Measurements from ENCODE around the gene OR52E2.

DNA sequence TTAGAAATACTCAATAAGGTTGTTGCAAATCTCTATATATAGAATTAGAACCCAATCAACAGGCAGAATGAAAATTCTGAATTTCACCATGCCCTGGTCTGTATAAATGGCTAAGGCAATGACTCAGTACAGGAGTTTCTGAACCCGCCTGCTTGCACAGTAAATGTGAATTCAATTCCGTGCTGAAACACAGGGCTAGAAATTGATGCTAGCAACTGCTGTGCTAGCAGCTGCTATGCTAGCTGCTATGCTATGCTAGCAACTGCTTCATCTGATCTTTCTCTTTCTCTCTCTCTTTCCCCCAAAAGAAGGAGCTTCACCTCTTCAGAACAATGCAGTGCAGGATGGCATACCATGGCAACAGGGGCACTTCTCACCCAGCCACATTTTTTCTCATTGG is 22.8 kb downstream of the OR52E2 start:
- TF ChIP-seq POLR2A (IDR thresholded peaks at IDR 0.05): no peak
- TF ChIP-seq, protein P1, sequence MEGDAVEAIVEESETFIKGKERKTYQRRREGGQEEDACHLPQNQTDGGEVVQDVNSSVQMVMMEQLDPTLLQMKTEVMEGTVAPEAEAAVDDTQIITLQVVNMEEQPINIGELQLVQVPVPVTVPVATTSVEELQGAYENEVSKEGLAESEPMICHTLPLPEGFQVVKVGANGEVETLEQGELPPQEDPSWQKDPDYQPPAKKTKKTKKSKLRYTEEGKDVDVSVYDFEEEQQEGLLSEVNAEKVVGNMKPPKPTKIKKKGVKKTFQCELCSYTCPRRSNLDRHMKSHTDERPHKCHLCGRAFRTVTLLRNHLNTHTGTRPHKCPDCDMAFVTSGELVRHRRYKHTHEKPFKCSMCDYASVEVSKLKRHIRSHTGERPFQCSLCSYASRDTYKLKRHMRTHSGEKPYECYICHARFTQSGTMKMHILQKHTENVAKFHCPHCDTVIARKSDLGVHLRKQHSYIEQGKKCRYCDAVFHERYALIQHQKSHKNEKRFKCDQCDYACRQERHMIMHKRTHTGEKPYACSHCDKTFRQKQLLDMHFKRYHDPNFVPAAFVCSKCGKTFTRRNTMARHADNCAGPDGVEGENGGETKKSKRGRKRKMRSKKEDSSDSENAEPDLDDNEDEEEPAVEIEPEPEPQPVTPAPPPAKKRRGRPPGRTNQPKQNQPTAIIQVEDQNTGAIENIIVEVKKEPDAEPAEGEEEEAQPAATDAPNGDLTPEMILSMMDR (IDR thresholded peaks at IDR 0.05): no peak

Data from esophagus squamous epithelium (tissue), 4 donors.